HG02678 (cell line): ENCODE data around the gene PARD3.
"Not testable (repeated sequence)": the region's sequence is repeated elsewhere in the genome, so short reads cannot be mapped to it uniquely, and the experiment has no call there.

ENCODE experiments used
- ATAC-seq: cut with Tn5 transposase; IDR thresholded peaks from one replicate; pipeline ENCODE4 v1.9.1; 2021; ENCODE audit warnings: mild to moderate bottlenecking, moderate library complexity; ENCODE audit not compliant: unreplicated experiment

The PARD3 gene

GRCh38 chr10:34364253-34365037 is 450.7 kb downstream of the PARD3 start:
- ATAC-seq: no peak

- ATAC-seq: no peak
Measured at GRCh38 chr10:34360984-34361383, 454.1 kb downstream of the PARD3 start.

- ATAC-seq: no peak
Measured at GRCh38 chr10:34359435-34359813, 455.7 kb downstream of the PARD3 start.

- ATAC-seq: no peak
Measured at GRCh38 chr10:34358729-34359434, 456.2 kb downstream of the PARD3 start.

- no peak for ATAC-seq
Measured at GRCh38 chr10:34356463-34356862, 458.6 kb downstream of the PARD3 start.

- ATAC-seq: not testable (repeated sequence)
Measured at GRCh38 chr10:34353530-34353929, 461.6 kb downstream of the PARD3 start.

GRCh38 chr10:34352599-34353204 is 462.4 kb downstream of the PARD3 start:
- not testable (repeated sequence) for ATAC-seq

GRCh38 chr10:34351161-34351560 is 463.9 kb downstream of the PARD3 start:
- ATAC-seq: no peak

- no peak for ATAC-seq
Measured at GRCh38 chr10:34348917-34349485, 466.1 kb downstream of the PARD3 start.

GRCh38 chr10:34348021-34348420 is 467.1 kb downstream of the PARD3 start:
- ATAC-seq: no peak

GRCh38 chr10:34347131-34347530 is 468.0 kb downstream of the PARD3 start:
- ATAC-seq: no peak

- no peak for ATAC-seq
Measured at GRCh38 chr10:34346516-34347100, 468.5 kb downstream of the PARD3 start.

GRCh38 chr10:34345383-34345782 is 469.7 kb downstream of the PARD3 start:
- ATAC-seq: no peak

- no peak for ATAC-seq
Measured at GRCh38 chr10:34343764-34344163, 471.3 kb downstream of the PARD3 start.

- ATAC-seq: no peak
Measured at GRCh38 chr10:34341473-34341872, 473.6 kb downstream of the PARD3 start.

- no peak for ATAC-seq
Measured at GRCh38 chr10:34340934-34341333, 474.2 kb downstream of the PARD3 start.

GRCh38 chr10:34339816-34340553 is 475.1 kb downstream of the PARD3 start:
- ATAC-seq: no peak

- no peak for ATAC-seq
Measured at GRCh38 chr10:34337917-34338316, 477.2 kb downstream of the PARD3 start.

GRCh38 chr10:34335960-34336690 is 479.0 kb downstream of the PARD3 start:
- ATAC-seq: no peak

GRCh38 chr10:34334908-34335307 is 480.2 kb downstream of the PARD3 start:
- no peak for ATAC-seq
